Karpas-422 (cell line): ENCODE data around the gene ARID1B. TPM values are rescaled to one million over a fixed set of nuclear protein-coding genes. Genes with fewer than 3 reads are reported as not detected.
A peak's percentile ranks its signal among the peaks of the same experiment; 100 is the strongest.

ENCODE experiments used
- DNase-seq: peaks from one replicate; pipeline ENCODE4 v3.0.0-alpha.2; 2015
- H2AFZ ChIP-seq: fragments of 200-600 bp; sonication (generic); 2 replicates; pipeline ENCODE4 v1.6.1; 2014; ENCODE audit warnings: antibody characterized with exemption, low read length, mixed read lengths
- H3K27ac ChIP-seq: fragments of 200-600 bp; sonication (generic); 2 replicates; pipeline ENCODE4 v1.5.1; 2014; ENCODE audit warnings: mild to moderate bottlenecking, low read length, moderate library complexity
- H3K27me3 ChIP-seq: fragments of 200-600 bp; sonication (generic); 2 replicates; pipeline ENCODE4 v1.6.1; 2014; ENCODE audit warnings: low read length, mixed read lengths
- H3K36me3 ChIP-seq: fragments of 200-600 bp; sonication (generic); 2 replicates; pipeline ENCODE4 v1.6.1; 2014; ENCODE audit warnings: low read length, mixed read lengths; ENCODE audit not compliant: insufficient read depth
- H3K4me1 ChIP-seq: fragments of 200-600 bp; sonication (generic); 2 replicates; pipeline ENCODE4 v1.6.1; 2014; ENCODE audit warnings: mild to moderate bottlenecking, low read length, mixed read lengths
- H3K4me2 ChIP-seq: fragments of 200-600 bp; sonication (generic); 2 replicates; pipeline ENCODE4 v1.6.1; 2014; ENCODE audit warnings: low read length, low read depth, mild to moderate bottlenecking; ENCODE audit not compliant: poor library complexity, severe bottlenecking
- H3K4me3 ChIP-seq: fragments of 200-600 bp; sonication (generic); 2 replicates; pipeline ENCODE4 v1.5.1; 2014; ENCODE audit warnings: mild to moderate bottlenecking, antibody characterized with exemption, low read length, mixed read lengths
- H3K79me2 ChIP-seq: fragments of 200-600 bp; sonication (generic); 2 replicates; pipeline ENCODE4 v1.6.1; 2014; ENCODE audit warnings: mild to moderate bottlenecking, low read length, mixed read lengths
- H3K9ac ChIP-seq: fragments of 200-600 bp; sonication (generic); 2 replicates; pipeline ENCODE4 v1.6.0; 2014; ENCODE audit warnings: low read length
- H3K9me2 ChIP-seq: fragments of 200-600 bp; sonication (generic), shearing (Covaris generic); replicated peaks from 2 replicates; pipeline ENCODE4 v1.6.0; 2014; ENCODE audit warnings: mild to moderate bottlenecking, low read length, moderate library complexity; ENCODE audit not compliant: insufficient read depth
- H3K9me3 ChIP-seq: fragments of 300-700, 200-600 bp; sonication (generic); 2 replicates; pipeline ENCODE4 v1.6.1; 2014; ENCODE audit warnings: low read length, mixed read lengths
- H4K20me1 ChIP-seq: fragments of 200-600 bp; sonication (generic); 2 replicates; pipeline ENCODE4 v1.6.1; 2014; ENCODE audit warnings: mild to moderate bottlenecking, antibody characterized with exemption, low read length, low read depth; ENCODE audit not compliant: insufficient read depth
- total RNA-seq: library from RNA; depleted of rRNA; stranded (reverse); fragments of >200 nt; shearing (Covaris generic); gene quantifications from 2 replicates; pipeline ENCODE4 v1.2.3, GENCODE V29; 2014; ENCODE audit warnings: low replicate concordance

The ARID1B gene
- total RNA-seq, 1 experiment from 2014 or later: 174 TPM

DNA sequence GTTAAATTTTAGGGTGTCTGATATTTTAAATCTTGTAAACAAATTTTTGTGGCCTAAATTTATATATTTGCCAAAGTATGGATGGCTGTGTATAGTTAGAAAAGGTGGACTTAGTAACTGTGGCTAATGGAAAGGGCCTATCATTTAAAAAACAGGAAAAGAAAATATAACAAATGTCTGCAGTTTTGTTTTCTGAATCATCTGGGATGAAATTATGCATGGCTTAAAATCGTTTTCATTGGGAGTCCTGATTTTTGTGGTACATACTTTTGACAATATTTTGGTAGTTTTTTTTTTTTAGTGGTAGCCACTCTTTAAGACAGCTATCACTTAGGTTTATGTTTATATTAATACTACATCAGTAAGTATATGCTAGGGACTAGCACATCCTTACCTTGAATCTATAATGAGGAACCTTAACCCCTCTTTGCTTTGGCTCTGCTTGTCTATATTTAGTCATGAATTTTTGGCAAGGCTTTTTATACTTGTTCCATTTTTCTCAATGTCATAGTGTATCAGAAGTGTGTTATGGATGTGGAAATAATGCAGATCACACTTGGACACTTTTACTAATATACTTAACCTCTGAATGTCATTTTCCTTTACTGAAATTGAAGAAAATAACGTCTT lies 5.6 kb downstream of the ARID1B start:
- Histone ChIP-seq H3K9me3 (no peaks in the 10 kb centered on the region), H3K4me2 (peak overlapping the region; percentile 98), H2AFZ (no peak overlapping the region), H3K4me3 (peak overlapping the region; percentile 72), H3K9ac (peak overlapping the region; percentile 94), H3K79me2 (peaks cover 86% of the 10 kb centered on the region), H3K27me3 (no peaks in the 10 kb centered on the region), H3K9me2 (no peaks in the 10 kb centered on the region), H3K27ac (peak overlapping the region; percentile 86), H4K20me1 (peaks cover 28% of the 10 kb centered on the region), H3K36me3 (peaks cover 5% of the 10 kb centered on the region; the same call in 1 of the 2 replicates), H3K4me1 (peaks cover 74% of the 10 kb centered on the region)
- DNase-seq: no peak

DNA sequence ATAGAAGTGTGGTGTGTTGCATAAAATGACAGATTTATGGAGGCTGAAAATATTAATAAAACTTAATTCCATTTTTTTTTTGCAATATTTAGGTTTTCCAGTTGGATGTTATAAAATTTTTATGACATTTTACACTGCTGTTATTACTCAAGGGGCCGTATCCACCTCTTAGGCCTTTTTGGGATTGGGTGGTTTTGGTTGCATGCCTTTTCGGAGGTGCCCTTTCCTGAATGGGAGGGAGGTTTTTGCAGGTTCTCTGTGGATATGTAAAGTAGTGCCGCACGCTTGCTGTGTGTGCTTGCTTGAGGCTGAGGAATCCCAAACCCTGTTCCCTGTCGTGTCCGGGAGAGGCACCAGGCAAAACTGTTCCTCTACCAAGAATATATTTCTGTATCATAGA lies 6.8 kb downstream of the ARID1B start:
- H3K9me2 ChIP-seq: no peaks in the 10 kb centered on the region
- H3K27ac ChIP-seq: peak overlapping the region; percentile 86
- H3K27me3 ChIP-seq: no peaks in the 10 kb centered on the region
- peak overlapping the region; percentile 94 for H3K9ac ChIP-seq
- H3K79me2 ChIP-seq: peaks cover 94% of the 10 kb centered on the region
- no peak overlapping the region for H2AFZ ChIP-seq
- H3K4me3 ChIP-seq: peak overlapping the region; percentile 72
- H4K20me1 ChIP-seq: peaks cover 37% of the 10 kb centered on the region
- peak overlapping the region; percentile 98 for H3K4me2 ChIP-seq
- DNase-seq: no peak
- peaks cover 85% of the 10 kb centered on the region for H3K4me1 ChIP-seq
- H3K9me3 ChIP-seq: no peaks in the 10 kb centered on the region
- peaks cover 5% of the 10 kb centered on the region; the same call in 1 of the 2 replicates for H3K36me3 ChIP-seq

DNA sequence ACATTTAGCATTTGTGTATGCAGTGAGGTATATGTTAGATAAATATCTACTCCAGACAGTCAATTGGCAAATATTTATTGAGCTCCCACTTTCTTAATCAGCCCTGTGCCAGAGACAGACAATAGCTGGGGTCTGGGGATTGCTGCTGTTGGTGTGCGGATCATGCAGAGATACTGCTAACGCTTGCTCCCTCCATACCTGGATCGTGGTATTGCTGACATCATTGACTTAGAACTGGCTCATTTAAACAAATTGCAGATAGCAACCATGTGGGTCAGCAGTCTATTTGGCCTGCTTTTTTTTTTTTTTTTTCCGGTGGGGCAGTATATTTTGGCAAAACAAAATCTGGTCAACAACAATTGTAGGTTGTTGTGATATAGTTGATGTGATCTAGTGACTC lies 9.5 kb downstream of the ARID1B start:
- peak overlapping the region; percentile 59 for H3K4me3 ChIP-seq

DNA sequence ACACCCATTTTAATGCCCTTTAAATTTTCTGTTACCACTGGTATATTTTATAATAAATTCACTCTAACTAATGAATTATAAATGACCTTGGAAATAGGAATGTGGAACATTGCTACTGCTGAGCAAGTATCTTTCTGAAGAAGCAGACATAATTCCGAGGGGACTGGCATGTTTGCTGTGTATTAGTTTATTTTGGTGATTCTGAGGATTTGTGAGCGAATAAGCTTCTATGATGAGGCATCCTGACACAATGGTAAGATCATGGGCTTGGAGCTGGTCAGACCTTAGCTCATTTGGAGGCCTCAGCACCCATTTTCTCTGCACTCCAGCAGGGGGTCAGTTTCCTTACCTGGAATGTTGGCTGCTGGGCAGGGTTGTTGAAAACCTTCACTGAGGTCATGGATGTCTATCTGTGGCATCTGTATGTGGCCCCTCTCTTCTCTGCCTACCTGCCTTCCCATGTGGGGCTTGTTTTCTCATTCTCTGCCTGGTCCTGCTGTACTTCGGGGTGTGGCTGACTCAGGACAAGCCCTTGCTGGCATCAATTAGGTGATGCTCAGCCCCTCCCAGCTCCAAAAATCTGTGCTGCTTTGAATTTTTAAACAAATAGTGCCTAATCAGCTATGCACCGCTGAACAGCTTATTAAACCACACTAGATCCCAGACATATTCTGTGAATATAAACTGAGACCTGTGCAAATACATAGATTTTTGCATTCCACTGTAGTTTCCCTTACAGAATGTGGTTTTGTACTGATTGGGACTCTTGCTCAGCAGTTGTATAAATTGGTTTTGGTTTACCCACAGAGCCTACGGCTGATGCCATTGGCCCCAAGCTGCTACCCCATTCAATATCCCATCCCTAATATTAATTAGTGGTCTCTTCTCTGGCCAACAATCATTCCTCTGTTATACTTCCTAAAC lies 10.7 kb downstream of the ARID1B start:
- DNase-seq: peak; percentile 90
- no peaks in the 10 kb centered on the region for H3K9me2 ChIP-seq
- peak overlapping the region; percentile 98 for H3K4me2 ChIP-seq
- no peak overlapping the region for H2AFZ ChIP-seq
- H3K27ac ChIP-seq: peak overlapping the region; percentile 86
- H3K9ac ChIP-seq: peak overlapping the region; percentile 54
- H3K36me3 ChIP-seq: peaks cover 5% of the 10 kb centered on the region; the same call in 1 of the 2 replicates
- peaks cover 57% of the 10 kb centered on the region for H4K20me1 ChIP-seq
- H3K79me2 ChIP-seq: peaks cover 100% of the 10 kb centered on the region
- H3K4me3 ChIP-seq: peak overlapping the region; percentile 59
- H3K4me1 ChIP-seq: peaks cover 100% of the 10 kb centered on the region
- no peaks in the 10 kb centered on the region for H3K9me3 ChIP-seq
- H3K27me3 ChIP-seq: no peaks in the 10 kb centered on the region

More for the DNA sequence above, 9.5 kb downstream of the ARID1B start:
- Histone ChIP-seq H3K79me2 (peaks cover 100% of the 10 kb centered on the region), H3K9ac (peak overlapping the region; percentile 54), H3K4me1 (peaks cover 100% of the 10 kb centered on the region), H2AFZ (no peak overlapping the region), H3K9me3 (no peaks in the 10 kb centered on the region), H4K20me1 (peaks cover 54% of the 10 kb centered on the region), H3K36me3 (peaks cover 5% of the 10 kb centered on the region; the same call in 1 of the 2 replicates), H3K4me2 (peak overlapping the region; percentile 98), H3K27ac (peak overlapping the region; percentile 86), H3K9me2 (no peaks in the 10 kb centered on the region), H3K27me3 (no peaks in the 10 kb centered on the region)
- DNase-seq: no peak

DNA sequence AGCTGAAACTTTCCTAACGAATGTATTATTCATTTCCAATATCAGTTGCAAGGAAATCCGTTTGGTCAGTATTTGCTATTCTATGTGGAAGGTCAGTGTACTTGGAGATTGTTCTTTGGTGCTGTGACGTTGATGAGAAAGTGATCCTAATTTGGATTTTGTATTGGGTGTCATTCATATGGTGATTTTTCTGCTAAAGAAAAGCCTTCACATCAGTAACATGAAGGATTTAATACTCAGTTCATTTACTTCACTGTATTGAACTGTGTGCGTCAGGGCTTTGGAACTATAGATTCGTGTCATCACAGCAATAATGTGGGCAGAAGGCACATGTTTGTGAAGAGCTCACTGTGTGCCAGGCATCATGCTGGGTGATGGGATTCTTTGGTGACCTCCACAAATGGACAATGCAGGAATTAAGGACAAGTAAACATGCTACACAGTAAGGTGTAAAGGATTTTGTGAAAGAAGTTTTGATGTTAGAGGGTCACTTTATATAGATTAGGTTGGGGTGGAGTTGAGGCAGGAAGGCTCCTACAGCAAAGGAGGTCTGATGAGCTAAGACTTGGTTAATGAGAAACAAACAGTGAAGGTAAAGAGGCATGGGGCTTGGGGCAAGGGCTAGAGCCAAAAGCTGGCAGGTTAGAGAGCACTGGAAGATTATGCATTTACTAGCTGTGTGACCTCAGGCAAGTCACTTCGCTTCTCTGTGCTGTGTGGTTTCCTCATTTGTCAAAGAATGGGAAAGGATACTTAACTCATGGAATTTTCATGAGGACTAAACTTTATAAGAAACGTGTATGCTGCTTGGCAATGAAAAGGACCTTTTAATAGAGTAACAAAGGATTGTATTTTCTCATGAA lies 12.1 kb downstream of the ARID1B start:
- Histone ChIP-seq H3K4me1 (peaks cover 100% of the 10 kb centered on the region), H3K27me3 (no peaks in the 10 kb centered on the region), H3K4me3 (peak overlapping the region; percentile 59), H2AFZ (no peak overlapping the region), H3K4me2 (peak overlapping the region; percentile 98), H3K9me3 (no peaks in the 10 kb centered on the region), H3K27ac (peak overlapping the region; percentile 86), H3K9ac (peak overlapping the region; percentile 47), H4K20me1 (peaks cover 63% of the 10 kb centered on the region), H3K9me2 (no peaks in the 10 kb centered on the region), H3K36me3 (peaks cover 5% of the 10 kb centered on the region; the same call in 1 of the 2 replicates), H3K79me2 (peaks cover 100% of the 10 kb centered on the region)
- DNase-seq: no peak

DNA sequence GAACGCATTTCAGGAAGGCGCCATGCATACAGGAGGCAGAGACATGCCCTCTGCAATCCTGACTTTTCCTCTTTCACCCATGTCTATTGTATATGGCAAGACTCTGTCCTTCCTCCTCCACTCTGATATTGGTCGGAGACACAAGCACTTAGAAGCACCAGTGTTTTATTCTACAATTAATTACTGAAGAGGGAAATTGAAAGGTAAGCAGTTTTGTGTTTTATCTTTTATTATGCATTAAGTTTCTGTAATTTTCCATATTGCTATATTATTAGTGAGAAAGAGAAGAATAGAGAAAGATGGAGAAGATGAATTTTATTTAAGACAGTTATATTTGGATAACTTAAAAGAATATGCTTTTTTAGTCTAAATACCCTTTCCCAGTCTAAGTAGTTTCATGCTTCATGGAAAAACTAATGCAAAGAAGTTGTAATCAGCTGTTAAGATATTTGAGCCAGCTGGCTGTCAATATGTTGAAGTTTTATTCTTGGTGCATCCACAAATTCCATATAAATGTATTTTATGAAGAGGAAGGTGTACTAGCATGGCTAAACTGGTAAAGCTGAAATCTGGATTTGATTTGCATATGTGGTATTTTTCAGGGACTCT lies 13.6 kb downstream of the ARID1B start:
- H2AFZ ChIP-seq: no peak overlapping the region
- peak overlapping the region; percentile 19; the same call in 1 of the 2 replicates for H3K9ac ChIP-seq
- peaks cover under 1% of the 10 kb centered on the region; the same call in 1 of the 2 replicates for H3K36me3 ChIP-seq
- peaks cover 62% of the 10 kb centered on the region for H4K20me1 ChIP-seq
- H3K27me3 ChIP-seq: no peaks in the 10 kb centered on the region
- H3K79me2 ChIP-seq: peaks cover 100% of the 10 kb centered on the region
- no peaks in the 10 kb centered on the region for H3K9me2 ChIP-seq
- H3K4me2 ChIP-seq: peak overlapping the region; percentile 98
- DNase-seq: no peak
- H3K4me1 ChIP-seq: peaks cover 100% of the 10 kb centered on the region
- peak overlapping the region; percentile 22; the same call in 1 of the 2 replicates for H3K4me3 ChIP-seq
- no peaks in the 10 kb centered on the region for H3K9me3 ChIP-seq
- H3K27ac ChIP-seq: peak overlapping the region; percentile 86

DNA sequence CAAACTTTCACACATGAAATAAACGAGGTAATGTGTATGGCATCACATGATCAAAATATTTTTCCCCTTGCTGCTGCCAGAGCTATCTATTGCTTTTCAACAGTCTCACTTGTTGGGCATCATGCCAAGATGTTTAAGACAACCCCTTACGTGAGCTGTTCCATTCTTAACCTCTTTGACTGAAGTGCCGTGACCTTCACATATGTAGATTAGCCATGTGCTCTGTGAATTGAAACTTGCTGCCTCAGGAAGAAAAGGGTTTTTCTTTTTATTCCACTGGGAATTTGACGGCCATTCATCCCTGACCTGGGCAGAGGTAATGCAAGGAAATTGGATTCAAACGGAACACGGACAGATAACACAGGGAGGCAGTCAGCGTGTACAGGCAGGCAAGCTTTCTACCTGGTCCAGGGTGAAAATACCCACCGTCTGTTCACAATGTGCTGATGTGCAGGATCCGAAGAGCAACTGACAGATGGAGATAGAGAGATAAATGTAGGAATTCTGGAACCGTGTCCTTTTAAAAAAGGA lies 14.2 kb downstream of the ARID1B start:
- H3K79me2 ChIP-seq: peaks cover 100% of the 10 kb centered on the region
- H4K20me1 ChIP-seq: peaks cover 63% of the 10 kb centered on the region
- H3K27me3 ChIP-seq: no peaks in the 10 kb centered on the region
- peak; percentile 82 for DNase-seq
- peak overlapping the region; percentile 22; the same call in 1 of the 2 replicates for H3K4me3 ChIP-seq
- no peak overlapping the region for H2AFZ ChIP-seq
- H3K9me3 ChIP-seq: no peaks in the 10 kb centered on the region
- H3K36me3 ChIP-seq: no peaks in the 10 kb centered on the region; the same call in 1 of the 2 replicates
- no peaks in the 10 kb centered on the region for H3K9me2 ChIP-seq
- H3K9ac ChIP-seq: peak overlapping the region; percentile 41; the same call in 1 of the 2 replicates
- H3K4me1 ChIP-seq: peaks cover 100% of the 10 kb centered on the region
- H3K27ac ChIP-seq: peak overlapping the region; percentile 86
- H3K4me2 ChIP-seq: peak overlapping the region; percentile 98
